Measurements from ENCODE around the gene CRIM1. TPM values are rescaled to one million over a fixed set of nuclear protein-coding genes. Genes with fewer than 3 reads are reported as not detected.
"Not testable (repeated sequence)": the region's sequence is repeated elsewhere in the genome, so short reads cannot be mapped to it uniquely, and the experiment has no call there.

Gene CRIM1
- total RNA-seq: 0.58 and 0.71 TPM in 2 replicates

GRCh38 chr2:36355151-36355889 is at the start of gene CRIM1:
Gene CRIM1 (plus strand): TSS chr2:36355778. CDS start chr2:36356293, 515 bp downstream.
- peak; percentile 33 for DNase-seq
- H3K36me3 Mint-ChIP-seq (ENCODE audit: low read depth): no peaks in the 10 kb centered on the region
- peaks cover 36% of the 10 kb centered on the region for H3K4me1 Mint-ChIP-seq
- ChIA-PET POLR2A (no interaction called here), CTCF (interaction anchor here (0.8 kb wide), 1 partner anchor 430 kb away, joined by 4 read pairs; no protein-coding TSS in a partner anchor)
- H3K4me3 Mint-ChIP-seq: peak within 1 kb of the TSS; percentile 70
- no peak within 1 kb of the TSS for H3K27ac Mint-ChIP-seq
- no peak for TF ChIP-seq CTCF (IDR thresholded peaks at IDR 0.05)
- intact Hi-C loops (cut with micrococcal nuclease): loop anchor here (10.0 kb wide), 1 partner anchor 1919 kb away; no protein-coding TSS in a partner anchor
- no peaks in the 10 kb centered on the region for H3K9me3 Mint-ChIP-seq
- peaks cover 32% of the 10 kb centered on the region for H3K27me3 Mint-ChIP-seq
- peak; percentile 56 for ATAC-seq (ENCODE audit: low read depth)

GRCh38 chr2:36307441-36307840 is 48.1 kb upstream of the CRIM1 start:
- no peak overlapping the region for H3K27ac Mint-ChIP-seq
- H3K4me3 Mint-ChIP-seq: no peak overlapping the region
- H3K4me1 Mint-ChIP-seq: no peaks in the 10 kb centered on the region

GRCh38 chr2:36310444-36310843 is 45.1 kb upstream of the CRIM1 start:
- CTCF ChIA-PET; ATAC-seq (ENCODE audit: low read depth); H3K9me3 Mint-ChIP-seq; intact Hi-C loops (cut with micrococcal nuclease); DNase-seq; H3K4me3 Mint-ChIP-seq; H3K4me1 Mint-ChIP-seq; POLR2A ChIA-PET; H3K27me3 Mint-ChIP-seq; H3K36me3 Mint-ChIP-seq (ENCODE audit: low read depth); H3K27ac Mint-ChIP-seq: not testable (repeated sequence)

More at GRCh38 chr2:36307441-36307840, 48.1 kb upstream of the CRIM1 start:
- Mint-ChIP-seq H3K27me3 (peaks cover 7% of the 10 kb centered on the region), H3K9me3 (peaks cover 2% of the 10 kb centered on the region), H3K36me3 (ENCODE audit: low read depth) (no peaks in the 10 kb centered on the region)
- ChIA-PET CTCF (no interaction called here), POLR2A (no interaction called here)
- intact Hi-C loops (cut with micrococcal nuclease): no loop called here
- no peak for DNase-seq
- no peak for TF ChIP-seq CTCF (IDR thresholded peaks at IDR 0.05)
- no peak for ATAC-seq (ENCODE audit: low read depth)

GRCh38 chr2:36318547-36318946 is 37.0 kb upstream of the CRIM1 start:
- TF ChIP-seq CTCF (IDR thresholded peaks at IDR 0.05): no peak
- ATAC-seq (ENCODE audit: low read depth) (no peak), DNase-seq (no peak)
- Mint-ChIP-seq H3K9me3 (peaks cover 6% of the 10 kb centered on the region), H3K27me3 (peaks cover 11% of the 10 kb centered on the region), H3K36me3 (ENCODE audit: low read depth) (no peaks in the 10 kb centered on the region), H3K4me3 (no peak overlapping the region), H3K27ac (no peak overlapping the region), H3K4me1 (no peaks in the 10 kb centered on the region)
- ChIA-PET CTCF (no interaction called here), POLR2A (no interaction called here)
- intact Hi-C loops (cut with micrococcal nuclease): no loop called here

- intact Hi-C loops (cut with micrococcal nuclease): no loop called here
- POLR2A ChIA-PET: no interaction called here
- Mint-ChIP-seq H3K9me3 (peaks cover 7% of the 10 kb centered on the region), H3K4me3 (no peak overlapping the region), H3K36me3 (ENCODE audit: low read depth) (no peaks in the 10 kb centered on the region), H3K27me3 (peaks cover 9% of the 10 kb centered on the region), H3K4me1 (no peaks in the 10 kb centered on the region), H3K27ac (no peak overlapping the region)
- CTCF ChIA-PET: no interaction called here
- ATAC-seq (ENCODE audit: low read depth) (no peak), DNase-seq (no peak)
- TF ChIP-seq CTCF (IDR thresholded peaks at IDR 0.05): no peak
Measured at GRCh38 chr2:36322108-36322507, 33.5 kb upstream of the CRIM1 start.
